Islet precursor cell (in vitro differentiated cells): ENCODE data around the gene RAMP3.
"Not testable (repeated sequence)": the region's sequence is repeated elsewhere in the genome, so short reads cannot be mapped to it uniquely, and the experiment has no call there.

Source experiments
- DNase-seq: peaks from one replicate; pipeline ENCODE4 v3.0.0-alpha.2; 2018

The RAMP3 gene

DNA sequence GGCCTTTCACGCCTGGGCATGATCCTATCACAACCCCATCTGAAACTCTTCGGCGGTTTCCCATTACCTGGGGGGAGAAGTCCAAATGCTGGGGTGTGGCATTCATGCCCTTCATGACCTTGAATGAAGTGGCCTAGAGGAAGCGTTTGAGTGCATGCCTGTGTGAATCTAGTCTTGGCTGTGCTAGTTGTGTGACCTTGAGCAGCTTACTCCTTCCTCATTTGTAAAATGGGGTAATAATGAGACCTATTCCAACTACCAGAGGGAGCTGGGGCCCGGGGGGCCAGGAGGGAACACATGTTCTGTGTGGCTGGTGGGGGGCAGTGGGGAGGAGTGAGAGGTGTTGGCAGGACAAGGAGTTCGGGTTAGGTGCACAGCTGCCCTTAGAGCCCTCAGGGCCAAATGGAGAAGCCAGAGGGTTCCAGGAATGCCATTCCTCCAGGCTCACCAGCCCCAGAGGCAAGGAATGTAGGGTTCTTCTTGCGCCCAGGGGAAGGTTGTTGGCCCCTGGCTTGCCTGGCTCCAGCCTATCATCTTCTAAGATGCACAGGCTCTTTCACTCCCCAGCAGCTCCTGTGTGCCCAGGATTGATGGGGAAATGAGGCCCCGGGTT, 24.8 kb upstream of the RAMP3 start:
- no peak for DNase-seq

DNA sequence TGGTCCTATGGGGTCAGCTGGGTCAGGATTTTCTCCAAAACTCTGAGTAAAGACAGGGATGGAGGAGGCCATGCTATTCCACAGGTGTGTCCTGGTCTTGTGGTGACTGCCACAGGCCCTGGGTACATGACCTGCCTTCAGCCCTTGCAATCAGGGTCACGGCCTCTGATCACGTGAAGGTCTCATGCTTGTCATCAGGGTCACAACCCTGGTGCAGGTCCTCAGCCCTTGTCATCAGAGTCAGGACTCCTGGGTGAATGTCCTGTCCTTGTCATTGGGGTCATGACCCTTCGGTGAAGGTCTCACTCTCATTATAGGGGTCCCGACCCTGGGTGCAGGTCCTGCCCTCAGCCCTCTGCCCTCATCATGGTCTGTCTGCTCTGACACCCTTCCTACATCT, 24.2 kb upstream of the RAMP3 start:
- DNase-seq = no peak

DNA sequence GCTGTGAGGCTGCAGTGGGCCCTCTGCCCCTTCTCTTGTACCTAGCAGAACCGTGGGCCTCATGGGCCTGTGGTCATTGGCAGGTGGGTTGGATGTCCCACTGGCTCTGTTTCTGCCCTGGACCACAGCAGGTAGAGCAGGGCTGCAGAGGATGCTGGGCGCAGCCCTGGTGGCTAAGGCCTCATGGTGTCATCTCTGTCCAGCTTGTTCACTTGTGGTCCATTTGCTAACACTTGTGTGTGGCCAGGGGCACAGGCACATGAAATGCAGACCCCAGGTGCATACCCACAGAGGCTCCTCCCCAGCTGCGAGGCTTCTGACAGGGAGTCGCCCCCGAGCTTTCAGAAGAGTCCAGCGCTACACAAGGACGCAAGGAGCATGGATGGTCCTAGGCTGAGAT, 23.7 kb upstream of the RAMP3 start:
- DNase-seq = no peak

DNA sequence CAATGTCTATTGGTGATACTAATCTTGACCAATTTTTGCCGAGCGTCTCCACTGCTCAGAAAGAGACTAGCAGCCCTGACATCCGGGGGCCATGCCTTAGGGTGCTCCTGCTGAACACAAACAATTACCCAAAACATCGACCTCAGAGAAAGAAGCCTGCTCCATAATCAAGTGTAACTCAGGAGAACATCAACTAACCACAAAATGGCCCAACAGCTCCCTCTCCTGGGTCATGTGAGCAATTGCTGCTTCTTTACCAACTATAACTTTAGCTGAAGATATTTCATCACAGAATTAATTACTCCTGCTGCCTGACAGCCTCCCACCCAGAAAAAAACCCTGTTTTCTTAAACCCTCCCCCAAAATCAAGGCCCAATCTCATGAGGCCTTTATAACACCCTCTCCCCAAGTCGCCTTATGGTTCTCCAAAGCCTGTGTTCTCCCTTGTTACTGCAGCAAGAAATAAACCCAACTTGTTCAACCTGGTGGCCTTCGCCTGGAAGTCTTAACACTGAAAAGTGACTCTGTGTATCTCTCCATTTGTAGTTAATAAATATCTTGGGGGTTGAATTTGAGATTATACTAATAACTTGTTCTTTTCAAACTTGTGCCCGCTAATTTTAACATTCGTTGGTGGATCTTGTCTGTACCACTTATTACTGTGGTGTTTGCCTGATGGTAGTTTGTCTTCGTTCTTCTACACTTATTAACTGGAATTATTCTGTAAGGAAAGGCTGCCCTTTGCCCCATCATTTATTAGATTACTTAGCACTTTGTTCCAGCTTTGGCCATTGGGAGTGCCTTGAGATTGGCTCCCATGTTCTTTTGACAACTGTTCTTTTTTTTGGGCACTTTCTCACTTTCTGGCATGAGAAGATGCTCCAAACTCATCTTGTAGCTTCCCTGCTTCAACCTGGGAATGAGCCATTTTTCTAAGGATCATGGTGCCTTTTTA, 21.2 kb upstream of the RAMP3 start:
- DNase-seq = no peak

DNA sequence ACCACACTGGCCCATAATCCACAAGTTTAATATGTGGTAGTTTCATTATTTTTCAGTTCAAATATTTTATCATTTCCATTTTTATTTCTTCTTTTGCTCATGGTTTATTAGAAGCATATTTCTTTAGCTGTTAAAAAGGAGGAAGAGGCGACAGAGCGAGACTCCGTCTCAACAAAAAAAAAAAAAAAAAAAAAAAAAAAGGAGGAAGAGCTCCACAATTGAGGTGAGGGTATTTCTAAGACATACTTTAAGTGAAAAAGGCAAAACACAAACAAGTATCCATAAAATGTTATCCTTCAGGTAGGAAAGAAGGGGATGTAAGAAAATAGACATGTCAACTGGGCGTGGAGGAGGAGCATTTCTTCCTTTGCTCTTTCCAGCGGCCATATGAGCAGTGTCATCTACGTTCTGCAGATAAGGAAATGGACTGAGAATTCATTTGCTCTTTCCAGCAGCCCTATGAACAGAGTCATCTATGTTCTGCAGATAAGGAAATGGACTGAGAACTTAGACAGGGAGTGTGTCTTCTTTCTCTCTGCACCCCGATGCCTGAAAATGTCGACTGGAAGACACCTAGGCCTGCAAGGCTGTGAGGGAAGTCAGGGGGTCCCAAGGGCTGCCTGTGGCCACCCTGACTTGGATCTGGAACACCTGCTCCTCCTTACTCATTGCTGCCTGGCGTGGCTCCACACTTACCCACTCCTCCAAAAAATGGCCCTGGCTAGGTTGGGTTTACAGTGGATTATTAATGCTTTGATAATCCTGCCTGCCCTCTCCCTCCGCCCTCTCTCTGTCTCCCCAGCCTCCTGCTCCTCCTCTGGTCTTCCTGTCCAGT, 18.9 kb upstream of the RAMP3 start:
- DNase-seq = no peak

DNA sequence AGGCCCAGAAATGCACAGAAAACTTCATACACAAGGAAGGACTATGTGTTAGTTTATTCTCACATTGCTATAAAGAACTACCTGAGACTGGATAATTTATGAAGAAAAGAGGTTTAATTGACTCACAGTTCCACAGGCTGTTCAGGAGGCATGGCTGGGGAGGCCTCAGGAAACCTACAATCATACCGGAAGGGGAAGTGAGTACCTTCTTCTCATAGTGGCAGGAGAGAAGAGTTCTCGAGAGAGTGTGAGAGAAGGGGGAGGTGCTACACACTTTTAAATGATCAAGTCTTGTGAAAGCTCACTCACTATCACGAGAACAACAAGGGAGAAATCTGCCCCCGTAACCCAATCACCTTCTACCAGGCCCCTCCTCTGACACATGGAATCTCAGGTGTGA, 16.8 kb upstream of the RAMP3 start:
- no peak for DNase-seq

DNA sequence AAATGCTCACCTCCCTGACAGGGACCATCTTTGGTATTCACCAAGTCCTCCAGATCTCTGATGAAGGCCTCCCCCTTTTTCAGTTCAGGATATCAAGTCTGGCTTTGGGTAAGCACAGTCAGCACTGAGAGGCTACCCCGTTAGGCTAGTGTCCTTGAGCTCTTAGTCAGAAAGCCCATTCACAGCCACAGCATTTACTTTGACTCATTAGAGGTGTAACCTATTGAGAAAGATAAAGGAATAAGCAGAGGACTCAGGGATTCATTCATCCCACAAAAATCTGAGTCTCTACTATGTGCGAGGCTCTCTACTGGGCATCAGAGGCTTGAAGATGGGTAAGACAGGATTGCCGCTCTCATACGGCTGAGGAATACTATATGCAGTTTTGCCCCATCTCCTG, 14.0 kb upstream of the RAMP3 start:
- no peak for DNase-seq

DNA sequence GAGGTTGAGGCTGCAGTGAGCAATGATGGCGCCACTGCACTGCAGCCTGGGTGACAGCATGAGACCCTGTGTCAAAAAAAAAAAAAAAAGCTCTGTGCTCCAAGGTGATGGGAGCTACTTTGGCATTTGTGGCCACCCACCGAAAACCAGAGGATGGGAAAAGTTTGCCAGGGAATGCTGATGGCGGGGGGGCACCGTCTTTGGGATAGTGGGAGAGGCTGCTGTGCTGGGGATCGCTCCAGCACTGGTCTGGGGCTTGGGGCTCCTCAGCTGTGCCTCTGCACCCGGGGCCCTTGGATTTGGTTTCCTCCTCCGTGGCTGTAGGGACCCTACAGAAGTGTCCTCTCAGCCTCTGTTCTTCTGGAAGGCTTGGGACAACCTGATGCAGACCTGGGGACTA, 11.7 kb upstream of the RAMP3 start:
- no peak for DNase-seq

DNA sequence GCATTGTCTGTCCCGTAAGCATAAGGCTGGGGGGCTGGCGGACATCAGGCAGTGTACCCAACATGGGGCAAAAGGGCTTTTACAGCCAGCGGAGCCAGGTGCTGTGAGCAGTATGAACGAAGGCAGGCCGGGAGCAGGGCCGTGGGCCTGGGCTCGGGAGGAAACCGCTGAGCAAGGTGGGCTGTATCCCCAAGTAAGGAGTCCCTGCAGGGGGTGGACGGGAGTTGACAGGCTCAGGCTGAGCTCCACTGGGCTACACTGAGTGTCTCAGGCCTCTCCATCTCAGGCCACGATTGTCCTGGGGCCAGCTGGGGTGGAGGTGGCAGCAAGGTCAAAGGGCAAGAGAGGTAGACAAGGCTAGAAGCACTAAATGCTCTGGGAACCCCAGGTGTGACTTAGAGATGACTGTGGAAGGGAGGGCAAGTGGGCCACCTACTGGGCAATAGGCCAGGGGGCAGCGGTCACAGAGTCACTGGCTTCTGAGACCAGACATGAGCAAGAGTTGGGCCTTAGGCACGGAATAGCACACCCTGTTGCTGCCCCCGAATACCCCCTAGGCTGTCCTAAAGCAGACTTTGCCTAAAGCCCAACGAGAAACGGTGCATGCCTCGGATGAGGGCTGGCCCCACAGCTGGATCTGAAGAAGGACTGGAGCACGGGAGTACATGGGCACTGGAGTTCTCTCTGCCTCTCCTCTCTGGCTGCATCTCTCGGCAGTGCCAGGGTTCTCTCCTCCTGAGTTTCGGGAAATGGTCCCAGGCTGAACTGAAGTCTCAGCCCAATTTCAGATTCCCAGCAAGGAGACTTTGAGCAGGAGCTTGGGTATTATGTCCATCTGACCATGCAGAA, 10.8 kb upstream of the RAMP3 start:
- no peak for DNase-seq

DNA sequence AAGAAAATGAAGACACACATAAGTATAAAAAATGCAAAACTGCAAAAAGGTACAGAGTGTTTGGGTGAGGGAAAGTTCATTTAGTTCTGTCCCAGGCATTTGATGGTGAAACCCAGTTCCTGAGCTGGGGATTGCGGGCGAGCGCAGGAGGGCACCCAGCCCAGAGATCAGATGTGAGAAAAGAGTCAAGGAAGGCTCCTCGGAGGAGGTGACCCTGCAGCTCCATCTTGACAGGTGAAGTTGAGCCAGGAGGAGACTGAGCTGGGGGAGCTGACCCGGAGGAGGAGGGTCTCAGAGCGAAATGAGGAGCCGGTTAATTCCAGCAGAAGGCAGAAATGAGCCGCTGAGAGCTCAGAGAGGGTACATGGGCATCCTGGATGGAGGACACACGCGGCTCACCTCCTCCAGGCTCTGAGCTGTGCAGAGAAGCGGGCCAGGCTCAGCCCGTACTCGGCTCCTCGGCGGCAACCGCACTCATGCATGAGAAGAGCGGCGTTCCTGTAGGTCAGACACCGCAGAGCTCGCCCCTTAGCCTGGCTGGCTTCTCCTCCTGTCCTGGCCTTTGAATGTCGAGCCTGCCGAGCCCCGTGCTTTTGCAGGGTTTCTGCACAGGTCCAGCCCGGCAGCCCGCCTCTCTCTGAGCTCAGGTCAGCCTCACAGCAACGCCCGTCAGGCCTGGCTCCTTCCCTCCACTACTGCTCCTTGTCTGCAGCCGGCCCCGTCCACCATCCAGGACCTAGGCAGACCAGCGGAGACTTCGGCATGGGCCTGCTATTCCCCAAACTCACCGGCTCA, 9.5 kb upstream of the RAMP3 start:
- DNase-seq = no peak

DNA sequence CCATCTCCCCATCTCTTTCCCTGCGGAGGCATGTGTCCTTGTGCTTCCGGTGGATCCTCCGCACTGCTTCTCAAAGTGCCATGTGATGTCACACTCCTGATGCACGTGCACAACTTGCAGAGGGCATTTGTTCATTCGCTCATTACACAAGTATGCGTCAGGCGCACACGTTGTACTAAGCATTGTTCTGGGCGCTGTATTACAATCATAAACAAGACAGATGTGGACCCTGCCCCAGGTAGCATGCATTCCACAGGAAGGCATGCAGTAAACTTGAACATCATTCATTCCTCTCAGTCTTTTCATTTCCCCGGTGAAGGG, 9.0 kb upstream of the RAMP3 start:
- no peak for DNase-seq

DNA sequence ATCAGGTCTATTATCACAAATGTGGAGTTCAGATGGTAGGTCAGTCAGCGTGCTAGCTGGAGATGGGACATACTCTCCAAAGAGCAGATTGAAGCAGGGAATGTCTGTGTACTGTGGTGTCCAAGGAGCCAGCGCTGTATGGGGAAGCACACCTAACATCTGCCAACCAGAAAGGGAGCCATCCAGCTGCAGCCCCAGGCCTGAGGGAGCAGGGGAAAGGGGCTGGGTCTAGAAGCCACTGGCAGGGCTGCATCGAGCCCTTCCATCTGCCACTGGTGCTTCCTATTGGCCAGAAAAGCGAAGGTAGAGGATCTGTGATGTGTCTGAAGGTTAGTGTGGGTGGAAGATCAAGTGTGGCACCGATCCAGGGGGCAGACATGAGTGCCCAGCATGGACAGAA, 8.0 kb upstream of the RAMP3 start:
- DNase-seq = no peak

DNA sequence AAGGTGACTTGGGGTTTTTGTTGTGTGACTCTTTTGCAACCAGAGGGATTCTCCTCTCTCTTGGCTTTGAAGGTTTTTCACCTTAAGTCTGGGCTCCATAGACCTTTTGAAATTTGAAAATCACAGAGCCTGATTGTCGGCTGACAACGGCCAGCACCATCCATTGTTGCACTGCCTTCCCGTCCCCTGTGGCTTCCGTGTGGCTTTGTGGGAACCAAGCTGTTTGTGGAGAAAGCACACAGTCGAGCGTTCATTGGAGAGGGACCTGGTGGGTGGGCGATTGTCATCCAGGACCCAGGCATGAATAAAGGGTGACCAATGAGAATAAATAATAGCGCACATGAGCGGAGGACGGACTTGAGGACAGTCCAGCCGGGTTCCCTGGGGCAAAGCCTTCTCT, 7.4 kb upstream of the RAMP3 start:
- DNase-seq = no peak

DNA sequence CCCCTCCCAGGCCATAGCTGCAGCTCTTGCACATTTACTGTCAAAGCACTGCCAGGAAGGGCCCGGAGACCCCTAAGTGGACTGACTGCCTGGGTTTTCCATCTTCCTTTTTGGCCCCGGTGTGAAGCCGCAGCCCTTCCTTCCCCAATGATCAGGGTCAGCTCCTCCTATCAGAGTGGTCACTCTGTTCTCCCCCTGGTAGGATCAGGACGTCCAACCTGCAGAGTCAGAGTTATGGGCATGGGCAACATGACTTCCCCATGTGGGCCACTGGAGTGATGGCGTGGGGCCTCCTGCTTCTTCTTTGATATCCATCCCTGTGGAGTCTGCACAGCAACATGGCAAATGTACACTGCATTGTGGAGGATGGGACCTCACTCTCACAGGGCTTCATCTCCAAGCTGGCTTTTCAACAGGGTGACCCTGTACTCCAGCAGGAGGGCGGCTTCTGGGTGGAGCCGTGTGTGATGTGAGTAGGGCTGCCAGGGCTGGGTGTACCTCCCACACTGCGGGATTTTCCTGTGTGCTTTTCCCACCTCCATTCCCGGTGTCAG, 6.4 kb upstream of the RAMP3 start:
- no peak for DNase-seq

DNA sequence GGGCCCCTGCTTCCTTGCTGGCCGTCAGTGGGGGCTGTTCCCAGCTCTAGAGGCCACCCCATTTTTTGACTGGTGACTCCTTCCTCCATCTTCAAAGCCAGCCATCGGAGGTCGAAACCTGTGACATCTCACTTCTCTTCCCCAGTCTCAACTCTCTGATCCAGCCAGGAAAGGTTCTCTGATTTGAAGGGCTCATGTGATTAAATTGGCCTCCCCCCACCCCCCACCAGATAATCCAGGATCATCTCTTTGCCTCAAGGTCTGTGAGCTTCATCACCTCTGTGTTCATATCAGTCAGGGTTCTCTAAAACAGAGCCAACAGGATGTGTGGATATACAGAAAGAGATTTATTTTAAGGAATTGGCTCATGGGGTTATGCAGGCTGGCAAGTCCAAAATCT, 5.6 kb upstream of the RAMP3 start:
- DNase-seq = no peak

DNA sequence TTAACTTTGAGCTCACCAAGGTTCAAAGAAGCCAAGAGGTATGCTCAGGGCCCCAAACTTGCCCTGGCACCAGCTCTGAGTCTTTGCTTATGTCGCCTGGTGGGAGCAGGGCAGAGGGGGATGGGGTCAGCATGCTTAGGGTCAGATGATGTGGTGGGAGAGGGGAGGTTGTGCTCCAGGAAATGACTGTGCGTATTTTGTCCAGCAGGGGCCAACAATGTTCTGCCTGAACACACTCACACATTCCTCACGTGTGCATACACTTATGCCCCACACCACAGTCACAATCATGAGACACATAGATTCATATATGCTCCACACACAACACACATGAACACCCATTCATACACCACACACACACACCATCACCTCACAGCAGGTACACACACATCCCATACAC, 4.4 kb upstream of the RAMP3 start:
- no peak for DNase-seq

DNA sequence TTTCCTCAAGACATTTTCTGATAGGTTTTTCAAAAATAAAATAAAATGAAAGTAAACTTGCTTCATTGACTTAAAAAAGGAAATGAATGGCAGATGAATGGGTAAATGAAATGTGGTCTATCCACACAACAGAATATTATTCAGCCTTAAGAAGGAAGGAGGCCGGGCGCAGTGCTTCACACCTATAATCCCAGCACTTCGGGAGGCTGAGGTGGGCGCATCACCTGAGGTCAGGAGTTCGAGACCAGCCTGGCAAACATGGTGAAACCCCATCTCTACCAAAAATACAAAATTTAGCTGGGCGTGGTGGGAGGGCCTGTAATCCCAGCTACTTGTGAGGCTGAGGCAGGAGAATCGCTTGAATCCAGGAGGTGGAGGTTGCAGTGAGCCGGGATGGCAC, 3.7 kb upstream of the RAMP3 start:
- not testable (repeated sequence) for DNase-seq

DNA sequence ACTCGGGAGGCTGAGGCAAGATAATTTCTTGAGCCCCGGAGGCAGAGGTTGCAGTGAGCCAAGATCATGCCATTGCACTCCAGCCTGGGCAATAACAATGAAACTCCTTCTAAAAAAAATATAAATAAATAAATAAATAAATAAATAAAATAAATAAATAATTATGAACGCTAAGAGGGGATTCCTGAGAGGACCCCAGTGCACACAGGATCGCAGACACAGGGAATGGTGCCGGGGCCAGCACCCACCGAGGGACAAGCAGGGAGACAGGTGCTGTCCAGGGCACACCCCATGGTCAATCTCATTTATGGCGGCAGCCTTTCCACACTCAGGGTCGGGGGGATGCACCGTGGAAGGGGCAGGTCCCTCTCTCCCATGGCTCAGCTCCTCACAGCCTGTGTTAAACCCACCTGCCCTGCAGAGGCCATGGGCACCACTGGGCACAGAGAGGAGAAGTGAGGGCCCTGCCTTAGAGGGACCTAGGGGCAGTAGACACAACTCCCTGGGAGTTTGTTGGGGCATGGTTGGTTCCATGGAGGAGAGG, 2.2 kb upstream of the RAMP3 start:
- no peak for DNase-seq

DNA sequence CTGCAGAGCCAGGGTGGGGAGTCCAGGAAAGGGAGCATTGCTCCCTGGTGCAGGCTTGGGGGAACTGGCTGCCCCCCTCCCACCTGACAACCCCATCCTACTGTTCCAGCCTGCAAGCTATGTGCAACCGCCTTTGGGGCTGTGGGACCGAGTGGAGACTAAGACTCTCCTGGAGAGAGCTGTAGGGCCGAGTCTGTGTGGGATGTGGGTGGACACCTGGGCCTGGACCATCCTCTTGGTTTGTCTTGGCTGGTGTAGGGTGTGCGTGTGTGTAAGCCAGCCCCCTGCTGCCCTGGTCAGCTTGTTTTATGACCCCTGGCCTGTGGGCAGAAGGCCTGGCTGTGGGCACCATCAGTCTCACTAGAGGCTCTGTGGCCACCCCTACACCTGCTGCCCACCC, 1.6 kb upstream of the RAMP3 start:
- DNase-seq = no peak

DNA sequence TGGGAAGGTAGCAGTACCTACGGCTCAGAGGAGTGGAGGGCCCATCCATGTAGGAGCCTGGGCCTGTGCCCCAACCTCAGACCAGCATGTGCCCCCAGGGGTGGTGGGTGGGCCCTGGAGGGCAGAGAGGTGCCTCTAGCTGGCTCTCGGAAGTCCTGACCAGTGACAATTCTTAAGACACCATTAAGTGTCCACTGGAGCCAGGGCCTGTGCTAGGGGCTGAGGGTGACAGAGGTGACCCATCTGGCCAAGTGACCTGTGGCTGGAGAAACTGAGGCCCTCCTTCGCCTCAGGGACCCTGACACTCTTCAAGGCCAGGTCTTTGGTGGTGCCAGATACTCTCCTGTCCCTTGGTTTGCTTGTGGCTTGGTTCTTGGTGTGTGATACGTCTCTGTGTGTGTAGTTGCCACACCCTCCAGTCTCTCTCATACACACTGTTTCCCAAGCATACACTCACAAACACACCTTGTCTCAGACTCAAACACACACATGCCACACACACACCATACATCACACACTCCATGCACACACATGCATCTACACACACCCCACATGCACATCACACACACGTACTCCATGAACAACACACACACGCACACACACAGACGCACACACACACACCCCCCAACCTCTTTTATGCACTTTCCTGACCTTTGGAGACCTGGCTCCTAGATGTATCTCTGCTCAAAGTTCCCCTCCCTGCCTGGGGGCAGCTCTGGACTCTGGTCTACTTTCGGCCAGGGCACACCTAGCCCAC, 897 bp upstream of the RAMP3 start:
- no peak for DNase-seq

DNA sequence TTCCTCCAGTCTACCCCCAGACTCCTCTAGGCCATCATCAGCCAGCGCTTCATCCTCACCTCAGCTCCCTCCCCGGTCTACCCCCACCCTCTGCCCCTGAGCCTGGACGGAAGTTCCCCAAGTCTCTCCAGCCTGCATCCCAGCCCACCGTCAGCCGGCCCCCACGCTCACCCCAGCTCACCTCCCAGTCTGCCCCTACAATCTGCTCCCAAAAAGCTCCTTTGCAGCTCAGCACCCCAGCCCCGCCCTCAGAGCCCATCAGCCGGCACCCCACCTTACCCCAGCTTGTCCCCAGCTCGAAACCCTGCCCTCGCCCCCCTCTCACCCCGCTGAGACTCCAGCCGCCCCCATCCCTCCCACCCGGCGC, 322 bp upstream of the RAMP3 start:
- no peak for DNase-seq
